Upper lobe of right lung (tissue), 1 donor: ENCODE measurements around the gene ITPRIPL1. TPM values are rescaled to one million over a fixed set of nuclear protein-coding genes. Genes with fewer than 3 reads are reported as not detected.
A peak's percentile ranks its signal among the peaks of the same experiment; 100 is the strongest.

Experiments used
- ATAC-seq: fragments of 200-7000 bp; cut with Tn5 transposase; one replicate; pipeline ENCODE4 v1.9.1; 2020; ENCODE audit warnings: mild to moderate bottlenecking, moderate library complexity
- DNase-seq: peaks from one replicate; pipeline ENCODE4 v3.0.0-alpha.2; 2020
- H3K27ac ChIP-seq: fragments of 200-600 bp; one replicate; pipeline ENCODE4 v1.8.0; 2022
- H3K27me3 ChIP-seq: fragments of 200-600 bp; one replicate; pipeline ENCODE4 v1.8.0; 2022; ENCODE audit warnings: mild to moderate bottlenecking
- H3K36me3 ChIP-seq: fragments of 200-600 bp; one replicate; pipeline ENCODE4 v1.8.0; 2022
- H3K4me1 ChIP-seq: fragments of 200-600 bp; one replicate; pipeline ENCODE4 v1.8.0; 2022
- H3K4me3 ChIP-seq: fragments of 200-600 bp; one replicate; pipeline ENCODE4 v1.8.0; 2022; ENCODE audit warnings: mild to moderate bottlenecking
- H3K9me3 ChIP-seq: fragments of 200-600 bp; one replicate; pipeline ENCODE4 v1.8.0; 2022
- intact Hi-C: fragments of 100-400 bp; cut with DNase I; formaldehyde crosslinking; loops from one replicate; pipeline ENCODE4 v1.11.0; 2022
- total RNA-seq: library from RNA; stranded (reverse); fragmentation: NEBNext Ultra II Directional; extraction: Animal tissue kit (Norgen Biotek cat#: 25700); gene quantifications from one replicate; pipeline ENCODE4 v1.2.1, GENCODE V29; 2021
- TF ChIP-seq, protein P1 (sequence below): fragments of 200-600 bp; IDR thresholded peaks from one replicate; pipeline ENCODE4 v1.8.0; 2022; ENCODE audit warnings: antibody characterized with exemption
- donor health status: DM: no; HTN: yes; CAD: no; lungs with severe emphysema.

The ITPRIPL1 gene
- total RNA-seq, 1 donor from 2014 or later = 1.3 TPM

DNA sequence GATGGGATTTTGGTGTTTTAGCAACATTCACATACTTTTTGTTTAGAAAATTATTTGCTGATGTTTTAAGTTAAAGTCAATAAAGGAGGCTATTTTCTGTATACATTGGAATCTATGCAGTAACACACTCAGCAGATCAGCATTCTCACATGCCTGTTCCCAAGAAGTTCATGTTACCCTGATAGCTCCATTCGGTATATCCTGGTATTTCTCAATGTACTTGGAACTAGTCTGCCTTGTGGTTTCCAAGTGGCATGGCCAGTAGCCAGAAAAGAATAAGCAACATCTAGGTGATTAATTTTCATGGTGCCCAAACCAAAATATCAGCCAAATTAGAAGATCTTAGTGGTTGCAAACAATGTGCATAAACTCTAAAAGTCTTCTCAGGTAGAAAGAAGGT, 5.3 kb downstream of the ITPRIPL1 start:
- Histone ChIP-seq H3K4me3 (no peak overlapping the region), H3K36me3 (no peaks in the 10 kb centered on the region), H3K9me3 (no peaks in the 10 kb centered on the region), H3K27me3 (peaks cover 8% of the 10 kb centered on the region), H3K4me1 (peaks cover 8% of the 10 kb centered on the region), H3K27ac (no peak overlapping the region)
- DNase-seq = no peak
- TF ChIP-seq, protein P1, sequence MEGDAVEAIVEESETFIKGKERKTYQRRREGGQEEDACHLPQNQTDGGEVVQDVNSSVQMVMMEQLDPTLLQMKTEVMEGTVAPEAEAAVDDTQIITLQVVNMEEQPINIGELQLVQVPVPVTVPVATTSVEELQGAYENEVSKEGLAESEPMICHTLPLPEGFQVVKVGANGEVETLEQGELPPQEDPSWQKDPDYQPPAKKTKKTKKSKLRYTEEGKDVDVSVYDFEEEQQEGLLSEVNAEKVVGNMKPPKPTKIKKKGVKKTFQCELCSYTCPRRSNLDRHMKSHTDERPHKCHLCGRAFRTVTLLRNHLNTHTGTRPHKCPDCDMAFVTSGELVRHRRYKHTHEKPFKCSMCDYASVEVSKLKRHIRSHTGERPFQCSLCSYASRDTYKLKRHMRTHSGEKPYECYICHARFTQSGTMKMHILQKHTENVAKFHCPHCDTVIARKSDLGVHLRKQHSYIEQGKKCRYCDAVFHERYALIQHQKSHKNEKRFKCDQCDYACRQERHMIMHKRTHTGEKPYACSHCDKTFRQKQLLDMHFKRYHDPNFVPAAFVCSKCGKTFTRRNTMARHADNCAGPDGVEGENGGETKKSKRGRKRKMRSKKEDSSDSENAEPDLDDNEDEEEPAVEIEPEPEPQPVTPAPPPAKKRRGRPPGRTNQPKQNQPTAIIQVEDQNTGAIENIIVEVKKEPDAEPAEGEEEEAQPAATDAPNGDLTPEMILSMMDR = no peak
- intact Hi-C loops = no loop called here
- ATAC-seq = peak; percentile 41

DNA sequence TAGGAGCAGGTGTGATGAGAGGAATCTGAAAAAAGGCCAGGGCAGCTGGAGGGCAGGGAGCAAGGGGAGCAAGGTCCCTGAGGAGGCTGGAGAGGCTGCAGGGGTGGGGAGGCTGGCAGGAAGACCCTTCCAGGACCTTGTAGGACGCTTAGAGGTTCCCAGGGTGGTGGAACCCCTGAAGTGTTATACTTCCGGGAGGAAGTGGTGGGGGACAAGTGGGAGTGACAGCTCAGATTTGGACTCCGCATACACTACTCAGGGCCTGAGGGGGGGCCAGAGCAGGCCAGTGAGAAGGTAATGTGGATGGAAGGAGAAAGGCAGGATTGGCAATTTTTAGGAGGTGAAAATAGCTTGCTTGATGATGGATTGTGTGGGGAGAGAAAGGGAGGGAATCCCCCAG, 8.6 kb downstream of the ITPRIPL1 start:
- Histone ChIP-seq H3K9me3 (no peaks in the 10 kb centered on the region), H3K27ac (no peak overlapping the region), H3K4me1 (peaks cover 12% of the 10 kb centered on the region), H3K4me3 (no peak overlapping the region), H3K27me3 (no peaks in the 10 kb centered on the region), H3K36me3 (no peaks in the 10 kb centered on the region)
- TF ChIP-seq, protein P1 = no peak
- no peak for DNase-seq
- no peak for ATAC-seq
- intact Hi-C loops = no loop called here

DNA sequence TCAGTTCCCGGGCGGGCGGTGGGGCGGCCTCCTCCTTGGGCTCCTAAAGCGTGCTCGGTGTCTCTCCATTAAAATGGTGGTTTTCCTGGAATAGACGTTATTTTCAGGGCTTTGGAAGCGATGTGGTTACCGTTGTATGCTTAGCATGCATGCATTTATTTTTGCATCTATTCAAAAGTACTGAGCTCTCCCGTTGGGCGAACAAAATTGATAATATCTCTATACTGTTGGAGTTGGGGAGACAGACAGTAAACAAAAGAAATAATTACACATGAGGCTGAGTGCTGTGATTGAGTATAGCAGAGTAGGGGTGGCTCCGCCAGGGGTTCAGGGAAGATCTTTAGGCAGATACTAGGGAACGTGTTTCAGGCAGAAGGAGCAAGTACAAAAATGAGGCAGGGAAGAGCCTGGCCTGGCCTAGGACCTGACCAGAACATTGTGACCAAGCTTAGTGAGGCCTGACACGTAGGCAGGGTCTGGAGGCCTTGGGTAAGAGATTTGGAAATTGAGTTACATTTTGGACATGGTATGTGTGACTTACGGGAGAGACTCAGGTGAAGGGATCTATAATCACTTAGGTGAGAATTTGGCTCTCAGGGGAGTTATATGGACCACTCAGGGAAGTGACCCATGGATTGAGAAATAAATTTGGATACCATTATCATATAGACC, 11.1 kb downstream of the ITPRIPL1 start:
- no peak for DNase-seq
- Histone ChIP-seq H3K9me3 (no peaks in the 10 kb centered on the region), H3K27me3 (no peaks in the 10 kb centered on the region), H3K27ac (peak overlapping the region; percentile 96), H3K4me3 (peak overlapping the region; percentile 79), H3K36me3 (no peaks in the 10 kb centered on the region), H3K4me1 (peaks cover 12% of the 10 kb centered on the region)
- intact Hi-C loops = no loop called here
- TF ChIP-seq, protein P1 = no peak
- ATAC-seq = no peak

DNA sequence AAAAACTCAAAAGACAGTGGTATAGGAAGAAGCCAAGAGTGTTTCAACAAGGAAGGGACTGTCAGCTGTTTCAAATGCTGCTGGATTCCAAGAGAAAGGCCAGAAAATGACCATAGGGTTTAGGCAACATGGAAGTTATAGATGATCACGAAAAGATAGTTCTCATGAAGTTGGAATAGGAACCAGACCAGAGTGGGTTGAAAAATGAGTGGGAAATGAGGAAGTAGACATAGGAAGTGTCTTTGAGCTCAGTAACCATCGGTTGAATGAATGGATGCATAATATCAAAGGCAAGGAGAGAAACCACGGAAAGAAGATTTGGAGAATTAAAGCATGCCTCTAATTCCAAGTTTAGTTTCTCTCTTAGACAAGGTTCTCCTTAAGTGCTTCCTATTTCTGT, 11.8 kb downstream of the ITPRIPL1 start:
- Histone ChIP-seq H3K9me3 (no peaks in the 10 kb centered on the region), H3K27ac (no peak overlapping the region), H3K4me1 (peaks cover 12% of the 10 kb centered on the region), H3K27me3 (no peaks in the 10 kb centered on the region), H3K4me3 (no peak overlapping the region), H3K36me3 (no peaks in the 10 kb centered on the region)
- ATAC-seq = peak; percentile 12
- intact Hi-C loops = no loop called here
- TF ChIP-seq, protein P1 = no peak
- no peak for DNase-seq

GRCh38 chr2:96340493-96341414, 15.6 kb downstream of the ITPRIPL1 start:
- no peaks in the 10 kb centered on the region for H3K9me3 ChIP-seq
- H3K27me3 ChIP-seq = no peaks in the 10 kb centered on the region
- no peak overlapping the region for H3K27ac ChIP-seq
- TF ChIP-seq, protein P1 = no peak
- ATAC-seq = no peak
- H3K4me3 ChIP-seq = no peak overlapping the region
- H3K36me3 ChIP-seq = no peaks in the 10 kb centered on the region
- intact Hi-C loops = no loop called here
- H3K4me1 ChIP-seq = peaks cover 8% of the 10 kb centered on the region
- no peak for DNase-seq
